H1 (cell line): ENCODE results near the gene HOXB5.

Source experiments
- EP300 ChIP-seq, 2 experiments: IDR thresholded peaks; 1 replicate in 1 of 2; 2 replicates in 1 of 2; pipeline ENCODE4 v1.6.1; 2011 to 2012; ENCODE audit warnings: low read depth in 2 of 2, low read length in 2 of 2, mild to moderate bottlenecking in 2 of 2, borderline replicate concordance in 1 of 2, inconsistent platforms in 1 of 2, moderate library complexity in 1 of 2
- SP1 ChIP-seq: IDR thresholded peaks from 2 replicates; pipeline ENCODE4 v1.6.1; 2011; ENCODE audit warnings: low read depth, low read length
- TCF12 ChIP-seq: IDR thresholded peaks from 2 replicates; pipeline ENCODE4 v1.6.1; 2011; ENCODE audit warnings: low read depth, mild to moderate bottlenecking, low read length
- TF ChIP-seq, protein P1 (sequence below), 3 experiments: IDR thresholded peaks; 1 replicate in 2 of 3; 2 replicates in 1 of 3; pipeline versions ENCODE4 v1.5.1 to v1.6.1; 2011; ENCODE audit warnings: low read length in 3 of 3, mild to moderate bottlenecking in 3 of 3, inconsistent platforms in 2 of 3, low read depth in 1 of 3, moderate library complexity in 1 of 3; ENCODE audit not compliant: insufficient read depth in 1 of 3; ENCODE audit errors: control extremely low read depth in 1 of 3

DNA sequence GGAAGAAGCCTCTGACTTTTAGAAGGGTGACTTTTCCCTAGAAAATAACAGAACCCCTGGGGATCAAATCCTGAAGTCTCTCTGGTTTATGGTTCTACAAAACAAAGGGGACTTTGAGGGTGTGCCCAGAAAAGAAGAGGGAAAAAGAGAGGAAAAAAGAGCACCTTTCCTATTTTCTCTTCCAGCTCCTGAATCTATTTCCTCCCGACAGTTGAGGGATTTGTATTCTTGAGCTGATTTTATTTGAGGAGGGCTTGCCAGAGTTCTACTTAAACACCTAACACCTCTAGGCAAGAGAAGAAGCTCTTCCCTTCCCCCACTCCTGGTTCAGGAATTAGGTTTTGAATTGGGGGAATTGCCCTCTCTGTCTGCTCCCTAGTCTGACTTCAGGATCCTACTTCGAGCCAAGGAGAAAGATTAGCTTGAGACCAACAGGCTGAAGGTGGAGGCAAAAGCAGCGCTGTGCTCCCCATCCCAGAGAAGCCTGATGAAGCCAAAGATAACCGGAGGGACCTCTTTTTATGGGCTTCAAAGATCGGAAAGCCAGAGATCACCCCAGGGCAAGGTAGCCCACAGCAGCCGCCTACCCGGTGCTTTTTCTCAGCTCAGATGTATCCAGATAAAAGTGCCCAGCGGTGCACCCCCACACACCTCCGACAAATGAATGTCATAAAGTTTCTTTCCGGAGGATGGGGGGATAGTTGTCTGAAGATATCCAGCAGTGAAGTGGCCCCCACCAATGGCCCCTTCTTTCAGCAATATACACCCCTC is 4.3 kb downstream of the HOXB5 start:
- TF ChIP-seq SP1 (no peak), EP300 (IDR thresholded peaks at IDR 0.05; ENCODE audit: borderline replicate concordance in 1 of 2, low read depth in 2 of 2, low read length in 2 of 2) (no peak), TCF12 (no peak)
- TF ChIP-seq, protein P1, sequence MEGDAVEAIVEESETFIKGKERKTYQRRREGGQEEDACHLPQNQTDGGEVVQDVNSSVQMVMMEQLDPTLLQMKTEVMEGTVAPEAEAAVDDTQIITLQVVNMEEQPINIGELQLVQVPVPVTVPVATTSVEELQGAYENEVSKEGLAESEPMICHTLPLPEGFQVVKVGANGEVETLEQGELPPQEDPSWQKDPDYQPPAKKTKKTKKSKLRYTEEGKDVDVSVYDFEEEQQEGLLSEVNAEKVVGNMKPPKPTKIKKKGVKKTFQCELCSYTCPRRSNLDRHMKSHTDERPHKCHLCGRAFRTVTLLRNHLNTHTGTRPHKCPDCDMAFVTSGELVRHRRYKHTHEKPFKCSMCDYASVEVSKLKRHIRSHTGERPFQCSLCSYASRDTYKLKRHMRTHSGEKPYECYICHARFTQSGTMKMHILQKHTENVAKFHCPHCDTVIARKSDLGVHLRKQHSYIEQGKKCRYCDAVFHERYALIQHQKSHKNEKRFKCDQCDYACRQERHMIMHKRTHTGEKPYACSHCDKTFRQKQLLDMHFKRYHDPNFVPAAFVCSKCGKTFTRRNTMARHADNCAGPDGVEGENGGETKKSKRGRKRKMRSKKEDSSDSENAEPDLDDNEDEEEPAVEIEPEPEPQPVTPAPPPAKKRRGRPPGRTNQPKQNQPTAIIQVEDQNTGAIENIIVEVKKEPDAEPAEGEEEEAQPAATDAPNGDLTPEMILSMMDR (IDR thresholded peaks at IDR 0.05; ENCODE audit: control extremely low read depth in 1 of 3, insufficient read depth in 1 of 3, low read depth in 1 of 3, low read length in 3 of 3) = no peak
